Measurements from ENCODE around the gene RNPEPL1.
"Not testable (repeated sequence)": the region's sequence is repeated elsewhere in the genome, so short reads cannot be mapped to it uniquely, and the experiment has no call there.

The RNPEPL1 gene

DNA sequence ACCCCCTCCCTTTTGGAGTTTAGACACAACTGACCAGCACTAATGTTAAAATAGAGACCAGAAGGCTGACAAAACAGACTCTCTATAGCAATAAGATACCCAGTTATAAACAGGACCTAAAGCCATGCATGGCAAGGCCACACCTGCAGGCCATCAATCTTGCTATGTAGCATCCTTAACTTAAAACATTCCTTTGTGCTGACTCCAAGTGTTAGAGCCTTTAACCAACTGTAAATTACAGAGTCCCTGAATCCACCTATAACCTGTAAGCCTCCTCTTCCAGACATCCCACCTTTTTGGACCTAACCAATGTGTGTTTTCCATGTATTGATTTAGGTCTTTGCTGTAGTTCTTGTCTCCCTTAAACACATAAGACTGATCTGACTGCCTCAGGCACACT, 28.4 kb upstream of the RNPEPL1 start:
- no peak for DNase-seq

DNA sequence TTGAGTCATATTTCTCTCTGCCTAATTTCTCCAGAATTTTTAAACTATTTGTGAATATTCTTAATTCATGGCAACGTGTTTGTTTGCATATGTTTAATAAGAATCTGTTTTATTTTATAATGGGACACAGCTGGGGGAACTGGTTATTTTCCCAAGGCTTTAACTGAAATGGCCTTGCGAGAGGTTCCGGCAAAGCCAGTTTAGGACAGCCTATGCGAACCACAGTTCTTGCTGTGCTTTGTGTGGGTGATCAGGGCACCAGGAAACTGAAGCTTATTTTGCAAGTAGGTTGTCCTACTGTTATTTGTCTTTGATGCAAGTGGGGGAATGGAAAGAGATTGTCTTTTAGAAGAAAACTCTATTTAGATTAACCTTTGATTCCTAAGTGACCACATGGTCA, 17.0 kb upstream of the RNPEPL1 start:
- no peak for DNase-seq

DNA sequence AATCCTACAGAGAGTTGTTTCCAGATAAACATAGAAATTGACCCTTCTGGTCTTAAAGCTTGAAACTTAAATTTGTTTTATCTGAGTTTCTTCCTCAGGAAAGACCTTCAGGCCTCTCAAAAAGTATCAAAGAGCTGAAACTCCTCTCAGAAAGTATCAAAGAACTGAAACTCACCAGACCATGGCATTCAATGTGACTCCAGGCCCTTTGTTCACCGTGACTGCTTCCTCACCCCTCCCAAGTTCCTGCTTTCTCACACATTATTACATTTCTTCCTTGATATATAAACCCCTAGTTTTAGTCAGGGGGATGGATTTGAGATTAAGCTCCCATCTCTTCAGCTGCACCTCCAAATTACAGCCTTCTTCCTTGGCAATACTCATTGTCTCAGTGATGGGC, 16.5 kb upstream of the RNPEPL1 start:
- DNase-seq, result no peak

DNA sequence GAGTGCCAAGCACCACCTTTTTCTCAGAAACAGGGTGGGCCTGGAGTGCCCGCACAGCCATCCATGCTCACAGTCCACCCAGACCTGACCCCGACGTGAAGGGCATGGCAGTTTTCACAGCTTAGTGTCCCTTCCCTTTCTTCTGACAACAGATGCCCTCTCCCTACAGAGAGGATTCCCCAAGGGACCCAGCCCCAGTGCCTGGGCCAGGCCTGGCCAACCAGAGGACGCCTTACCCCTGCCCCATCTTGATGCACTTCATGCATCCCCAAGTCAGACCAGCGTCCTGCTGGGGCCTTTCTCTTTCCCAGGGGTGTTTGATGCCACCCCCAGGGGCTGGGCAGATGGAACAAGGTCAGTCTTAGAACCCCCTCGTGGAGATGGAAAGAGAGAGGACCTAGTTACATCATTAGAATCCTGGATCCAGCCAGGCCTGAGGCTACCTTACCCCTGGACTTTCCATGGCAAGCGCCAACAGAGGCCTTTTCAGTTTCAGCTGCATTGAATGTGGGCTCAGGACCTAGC, 14.3 kb upstream of the RNPEPL1 start:
- DNase-seq, result no peak

DNA sequence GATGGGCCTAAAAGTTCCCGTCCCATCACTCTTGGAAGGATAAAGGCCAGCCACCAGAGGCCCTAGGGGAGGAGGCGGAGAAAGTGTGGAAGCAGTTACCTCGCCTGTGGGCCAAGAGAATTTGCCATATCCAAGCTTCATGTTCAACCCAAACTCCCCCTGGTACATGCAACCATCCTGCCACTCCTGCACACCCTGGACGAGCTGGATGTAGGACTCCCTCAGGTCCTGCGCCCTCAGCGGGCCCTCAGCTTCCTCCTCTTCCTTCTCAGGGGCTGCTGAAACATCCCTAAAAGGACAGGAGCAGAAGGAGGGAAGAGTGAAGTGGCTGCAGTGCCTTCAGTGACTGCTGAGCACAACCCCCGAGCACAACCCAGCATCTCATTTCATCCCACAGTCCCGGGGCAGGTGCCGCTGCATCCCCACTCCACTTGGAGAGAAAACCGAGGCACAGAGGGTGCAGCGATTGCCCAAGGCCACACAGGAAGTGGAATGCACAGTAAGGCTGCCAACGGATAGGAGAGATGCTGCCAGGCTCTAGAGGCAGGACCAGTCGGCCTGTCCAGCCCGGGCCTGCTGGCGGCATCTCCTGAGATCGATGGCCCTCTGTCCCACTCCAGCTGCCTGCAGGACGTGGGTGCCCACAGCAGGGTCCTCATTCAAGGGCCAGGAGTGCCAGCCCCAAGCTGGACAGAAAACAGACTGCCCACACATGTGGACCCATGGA, 13.4 kb upstream of the RNPEPL1 start:
- no peak for DNase-seq

DNA sequence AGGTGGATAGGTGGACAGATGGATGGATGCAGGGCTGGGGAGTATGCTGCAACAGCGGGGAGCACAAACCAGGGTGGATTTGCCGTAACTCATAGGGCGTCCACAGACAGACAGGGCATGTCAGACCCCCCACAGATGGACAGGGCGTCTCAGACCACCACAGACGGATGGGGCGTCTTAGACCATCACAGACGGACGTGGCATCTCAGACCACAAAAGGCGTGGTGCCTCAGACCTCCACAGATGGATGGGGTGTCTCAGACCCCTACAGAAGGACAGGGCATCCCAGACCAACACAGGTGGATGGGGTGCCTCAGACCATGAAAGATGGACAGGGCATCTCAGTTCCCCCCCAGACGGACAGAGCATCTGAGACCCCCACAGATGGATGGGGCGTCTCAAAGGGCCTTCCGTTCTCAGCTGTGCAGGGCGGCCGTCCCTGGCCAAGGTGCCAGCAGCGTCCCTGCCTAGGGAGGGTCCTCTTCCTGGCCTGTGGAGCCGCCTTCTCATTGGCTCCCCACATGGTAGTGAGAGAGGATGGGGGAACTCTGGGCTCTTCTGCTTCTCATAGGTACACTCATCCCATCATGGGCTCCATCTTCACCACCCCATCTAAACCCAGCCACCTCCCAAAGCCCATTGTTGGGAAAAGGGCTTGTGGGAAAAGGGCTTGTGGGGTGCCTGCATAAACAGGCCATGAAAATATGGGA, 12.6 kb upstream of the RNPEPL1 start:
- no peak for DNase-seq

DNA sequence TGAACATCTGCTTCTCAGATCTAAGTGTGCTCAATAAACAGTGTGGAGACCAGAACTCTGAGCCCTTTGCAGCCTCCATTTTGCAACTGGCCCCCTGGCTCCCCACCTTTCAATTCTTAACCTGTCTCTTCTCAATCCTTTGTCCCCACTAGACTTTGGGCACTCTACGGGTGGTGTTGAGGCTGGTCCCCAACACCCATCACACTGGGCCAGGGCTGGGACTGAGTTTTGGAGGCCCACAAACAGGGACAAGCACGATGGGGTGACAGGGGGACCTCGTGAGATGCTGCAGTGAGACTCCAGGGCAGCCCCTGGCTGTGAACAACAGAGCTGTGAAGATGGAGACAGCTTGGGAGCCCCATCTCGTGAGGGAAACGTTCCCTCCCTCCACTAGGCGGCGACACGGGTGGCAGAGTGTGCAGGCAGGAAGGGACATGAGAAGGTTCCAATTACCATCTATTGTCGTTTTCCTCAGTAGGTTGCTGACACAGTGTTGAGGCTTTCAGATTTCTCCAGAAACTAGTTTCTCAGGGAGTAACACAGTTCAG, 11.7 kb upstream of the RNPEPL1 start:
- no peak for DNase-seq

DNA sequence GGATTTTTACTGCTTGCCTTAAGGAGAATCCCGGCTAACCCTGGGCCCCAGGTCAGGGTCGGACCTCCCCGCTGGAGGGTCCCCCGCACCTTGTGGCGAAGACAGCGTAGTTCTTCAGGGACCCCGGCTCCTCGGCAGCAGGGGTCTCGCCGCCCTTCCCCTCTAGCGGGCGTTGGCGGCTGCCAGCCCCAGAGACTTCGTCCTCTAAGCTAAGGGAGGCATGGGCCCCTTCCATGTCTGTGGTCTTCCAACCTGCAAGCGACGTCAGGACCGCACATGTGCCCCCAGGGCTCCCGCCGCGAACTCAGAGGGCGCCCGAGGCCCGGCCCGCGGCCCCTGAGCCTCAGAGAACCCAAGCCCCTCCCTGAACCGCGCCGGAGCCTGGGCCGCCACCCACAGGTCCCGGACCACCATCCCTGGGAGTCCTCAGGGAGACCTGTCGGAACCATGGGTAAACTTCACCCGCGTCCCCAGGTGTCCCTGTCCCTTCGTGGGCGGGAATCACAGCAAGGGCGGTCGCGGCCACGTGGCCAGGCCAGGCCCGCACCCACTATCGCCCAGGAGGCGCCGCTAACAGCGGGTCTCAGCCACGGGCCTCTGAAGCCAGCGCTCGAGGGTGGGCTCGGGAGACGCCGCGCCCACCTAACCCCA, 11.1 kb upstream of the RNPEPL1 start:
- no peak for DNase-seq

DNA sequence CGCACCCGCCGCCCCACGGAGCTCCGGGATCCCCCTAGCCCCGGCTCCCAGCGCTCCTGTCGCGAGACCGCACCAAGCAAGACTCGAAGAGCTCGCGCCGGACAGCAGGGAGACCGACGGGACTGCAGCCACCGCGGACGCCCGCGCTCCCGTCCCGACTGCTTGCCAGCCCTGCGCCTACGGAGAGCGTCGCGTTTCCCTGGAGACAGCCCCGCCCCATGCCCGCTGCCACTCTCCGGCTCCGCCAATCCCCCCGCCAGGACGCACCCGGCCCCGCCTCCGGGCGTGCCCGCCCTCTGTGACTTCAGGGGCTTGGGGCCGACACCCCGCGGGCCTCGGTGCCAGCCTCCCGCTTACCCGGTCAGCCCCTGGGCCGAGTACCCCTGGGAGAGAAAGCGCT, 10.5 kb upstream of the RNPEPL1 start, which contains the start of gene ANKMY1:
Gene ANKMY1, minus strand, starts transcription at position 181 of the 400 bp plus-strand sequence. CDS start 653 bp downstream, outside the sequence.
- no peak for DNase-seq

DNA sequence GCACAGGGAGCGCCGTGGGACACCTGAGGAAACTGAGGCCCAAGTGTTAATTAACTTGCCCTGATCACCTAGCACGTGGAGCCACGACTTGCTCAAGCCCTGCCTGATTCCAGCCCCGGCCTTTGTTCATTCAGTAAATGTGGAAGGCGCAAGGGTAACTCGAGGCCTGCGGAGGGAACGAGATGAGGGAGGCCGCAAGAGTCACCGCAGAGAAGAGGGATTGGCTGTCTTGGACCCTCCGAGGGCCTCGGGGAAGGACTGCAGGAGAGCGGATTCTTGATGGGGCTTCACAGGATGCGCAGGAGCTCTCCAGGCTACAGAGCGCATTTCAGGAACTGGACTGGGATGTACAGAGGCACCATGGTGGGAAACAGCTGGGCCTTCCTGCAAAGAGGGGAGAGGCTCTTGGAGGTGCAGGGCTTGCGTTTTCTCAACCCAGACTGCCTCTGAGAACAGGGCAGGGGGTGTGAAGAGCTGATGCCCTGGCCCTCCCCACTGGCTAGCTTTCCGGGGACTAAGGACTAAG, 10.0 kb upstream of the RNPEPL1 start:
- DNase-seq, result no peak

DNA sequence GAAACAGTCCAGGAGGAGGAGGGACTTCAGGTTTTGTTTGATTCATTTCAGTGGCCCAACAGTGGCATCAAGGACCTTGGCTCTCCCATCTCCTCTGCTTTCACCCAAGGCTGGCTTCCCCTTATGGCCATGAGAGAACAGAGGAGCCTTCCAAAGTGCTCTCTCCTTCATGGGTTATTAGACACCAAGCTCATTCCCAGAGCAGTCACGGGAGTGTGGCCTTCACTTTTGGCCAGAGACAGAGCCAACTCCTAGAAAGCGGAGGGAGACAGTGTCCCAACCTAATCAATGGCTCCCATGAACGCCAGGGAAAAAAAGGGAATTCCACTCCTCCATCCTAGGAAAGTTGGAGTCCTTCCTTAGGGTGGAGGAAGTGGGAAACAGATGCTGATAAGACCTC, 9.0 kb upstream of the RNPEPL1 start:
- DNase-seq, result no peak

DNA sequence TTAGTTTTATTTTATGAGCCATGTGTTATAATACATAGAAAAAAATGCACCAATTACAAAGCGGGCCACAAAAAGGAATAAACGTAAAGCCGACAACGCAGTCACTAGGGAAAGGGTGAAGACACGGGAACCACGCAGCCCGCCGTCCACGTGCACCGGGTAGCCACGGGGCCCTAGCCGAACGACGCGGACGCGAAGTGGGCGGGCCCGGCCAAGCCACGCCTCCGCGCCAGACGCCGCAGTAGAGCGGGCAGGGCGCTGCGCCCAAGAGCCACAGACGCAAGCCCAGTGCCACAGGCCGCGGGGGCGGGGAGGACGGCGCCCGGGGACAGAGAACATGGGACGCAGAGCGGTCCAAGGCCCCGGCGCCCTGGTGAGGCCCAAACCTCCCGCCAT, 8.2 kb upstream of the RNPEPL1 start, which contains the start of gene DUSP28:
Gene DUSP28, plus strand, starts transcription at position 274 of the 396 bp plus-strand sequence. CDS start 328 bp downstream, outside the sequence.
- DNase-seq, result peak; percentile 66

DNA sequence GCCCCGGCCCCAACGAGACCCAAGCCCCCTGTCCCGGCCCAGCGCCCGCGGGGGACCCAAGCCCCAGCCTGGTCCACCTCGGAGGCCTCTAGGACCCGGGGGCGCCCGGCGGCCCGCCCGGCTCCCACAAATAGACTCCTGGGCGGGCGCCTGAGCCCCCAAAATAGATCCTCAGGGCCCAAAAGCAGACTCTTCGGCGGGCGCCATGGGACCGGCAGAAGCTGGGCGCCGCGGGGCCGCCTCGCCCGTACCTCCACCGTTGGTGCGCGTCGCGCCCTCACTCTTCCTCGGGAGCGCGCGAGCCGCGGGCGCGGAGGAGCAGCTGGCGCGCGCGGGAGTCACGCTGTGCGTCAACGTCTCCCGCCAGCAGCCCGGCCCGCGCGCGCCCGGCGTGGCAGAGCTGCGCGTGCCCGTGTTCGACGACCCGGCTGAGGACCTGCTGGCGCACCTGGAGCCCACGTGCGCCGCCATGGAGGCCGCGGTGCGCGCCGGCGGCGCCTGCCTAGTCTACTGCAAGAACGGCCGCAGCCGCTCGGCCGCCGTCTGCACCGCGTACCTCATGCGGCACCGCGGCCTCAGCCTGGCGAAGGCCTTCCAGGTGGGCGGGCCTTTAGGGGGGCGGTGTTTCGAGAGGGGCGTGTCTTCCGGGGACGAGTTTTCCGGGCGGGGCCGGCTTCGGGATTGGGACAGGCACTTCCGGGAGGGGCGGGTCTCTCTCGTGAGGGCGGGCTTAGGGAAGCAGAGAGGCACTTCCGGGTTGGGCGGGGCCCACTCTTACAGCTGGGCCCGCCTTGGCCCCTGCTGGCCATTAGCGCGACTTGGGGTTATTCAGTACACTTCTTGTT, 7.6 kb upstream of the RNPEPL1 start:
- peak; percentile 91 for DNase-seq

DNA sequence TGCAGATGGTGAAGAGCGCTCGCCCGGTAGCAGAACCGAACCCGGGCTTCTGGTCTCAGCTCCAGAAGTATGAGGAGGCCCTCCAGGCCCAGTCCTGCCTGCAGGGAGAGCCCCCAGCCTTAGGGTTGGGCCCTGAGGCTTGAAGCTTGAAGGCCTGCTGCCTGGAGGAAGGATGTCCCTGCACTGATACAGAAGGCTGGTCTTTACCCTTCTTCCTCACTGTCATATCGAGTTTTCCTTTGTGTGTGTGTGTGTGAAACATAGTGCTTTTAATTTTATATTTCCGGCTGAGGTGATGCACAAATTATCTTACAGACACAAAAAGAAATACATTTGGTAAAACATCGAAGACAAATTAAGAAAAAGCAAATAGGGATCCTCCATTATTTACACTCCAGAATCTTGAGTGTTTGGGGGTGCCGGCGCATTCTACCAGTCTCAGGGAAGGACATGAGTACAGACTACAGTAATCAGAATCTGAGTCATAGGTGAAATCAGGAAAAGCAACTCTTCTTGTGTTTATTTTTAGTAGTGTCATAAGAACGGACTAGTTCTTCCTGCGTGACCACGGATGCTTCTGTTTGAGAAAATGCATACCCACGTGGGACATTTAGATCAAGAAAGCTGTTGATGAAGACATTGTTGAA, 6.8 kb upstream of the RNPEPL1 start:
- no peak for DNase-seq

DNA sequence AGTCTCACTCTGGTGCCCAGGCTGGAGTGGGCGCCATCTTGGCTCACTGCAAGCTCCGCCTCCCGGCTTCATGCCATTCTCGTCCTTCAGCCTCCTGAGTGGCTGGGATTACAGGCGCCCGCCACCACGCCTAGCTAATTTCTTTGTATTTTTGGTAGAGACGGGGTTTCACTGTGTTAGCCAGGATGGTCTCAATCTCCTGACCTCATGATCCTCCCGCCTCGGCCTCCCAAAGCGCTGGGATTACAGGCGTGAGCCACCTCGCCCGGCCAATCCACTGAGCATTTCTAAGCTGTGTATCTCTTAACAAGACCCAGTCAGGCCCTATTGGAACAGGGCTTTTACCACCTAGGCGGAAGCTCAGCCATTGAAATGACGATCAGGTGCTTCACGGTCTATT, 5.1 kb upstream of the RNPEPL1 start:
- DNase-seq, result not testable (repeated sequence)

DNA sequence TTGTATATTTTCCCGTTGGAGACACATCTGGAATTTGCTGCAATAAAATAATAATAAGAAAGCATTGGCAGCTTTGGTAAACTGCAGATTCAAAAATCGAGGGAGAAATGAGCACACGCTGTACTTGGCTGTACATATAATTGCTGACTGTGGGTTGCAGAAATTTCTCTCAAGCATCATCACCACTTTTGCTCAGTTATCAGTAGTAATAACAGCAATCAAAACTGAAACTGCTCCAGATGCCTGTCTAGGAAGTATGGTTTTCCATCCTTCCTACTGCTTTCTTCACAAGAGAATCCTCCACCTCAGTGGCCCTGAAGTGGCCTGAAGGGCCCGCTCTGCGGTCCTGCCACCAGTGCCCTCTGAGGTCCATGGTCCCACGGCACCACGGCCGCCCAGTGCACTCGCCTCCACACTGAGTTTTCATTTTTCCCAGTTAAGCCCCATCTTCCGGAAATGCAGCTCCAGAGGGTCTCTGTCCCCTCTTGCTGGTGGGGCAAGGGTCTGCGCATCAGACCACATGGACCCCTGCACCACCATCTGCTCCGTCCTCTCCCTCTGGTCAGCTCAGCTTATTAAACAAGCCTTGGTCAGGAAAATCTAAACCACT, 4.2 kb upstream of the RNPEPL1 start:
- no peak for DNase-seq

DNA sequence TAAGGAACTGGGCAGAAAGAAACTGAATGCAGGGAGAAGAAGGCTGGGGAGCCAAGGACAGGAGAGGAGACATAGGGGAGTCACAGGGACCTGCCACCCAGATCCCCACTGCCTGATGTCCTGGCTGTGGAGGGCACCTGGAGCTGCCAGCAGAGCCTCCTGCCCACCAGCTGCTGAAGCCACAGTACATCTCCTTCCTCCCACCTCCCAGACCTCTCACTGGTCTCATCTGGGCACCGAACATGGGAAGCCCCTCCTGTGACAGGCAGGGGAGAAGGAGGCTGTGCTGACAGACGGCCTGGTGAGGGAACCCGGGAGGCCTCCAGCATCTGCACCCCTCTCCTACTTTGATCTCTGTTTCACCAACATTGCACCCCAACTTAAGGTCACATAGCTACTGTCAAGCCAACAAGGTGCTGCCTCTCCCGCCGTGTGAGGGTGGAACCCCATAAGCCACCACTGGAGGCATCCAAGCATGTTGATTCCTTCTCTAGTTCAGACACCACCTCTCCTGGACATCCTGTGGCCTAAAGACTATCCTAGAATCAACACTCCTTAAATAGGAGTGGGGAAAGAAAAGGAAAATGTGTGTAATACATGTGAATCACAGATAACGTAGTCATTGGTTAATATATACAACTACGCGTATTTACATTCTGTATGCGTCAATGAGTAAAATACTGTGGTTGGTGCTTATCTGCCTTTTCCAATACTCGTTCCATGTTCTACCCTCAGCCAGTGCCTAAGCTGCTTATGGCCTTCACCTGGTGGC, 3.5 kb upstream of the RNPEPL1 start:
- no peak for DNase-seq

DNA sequence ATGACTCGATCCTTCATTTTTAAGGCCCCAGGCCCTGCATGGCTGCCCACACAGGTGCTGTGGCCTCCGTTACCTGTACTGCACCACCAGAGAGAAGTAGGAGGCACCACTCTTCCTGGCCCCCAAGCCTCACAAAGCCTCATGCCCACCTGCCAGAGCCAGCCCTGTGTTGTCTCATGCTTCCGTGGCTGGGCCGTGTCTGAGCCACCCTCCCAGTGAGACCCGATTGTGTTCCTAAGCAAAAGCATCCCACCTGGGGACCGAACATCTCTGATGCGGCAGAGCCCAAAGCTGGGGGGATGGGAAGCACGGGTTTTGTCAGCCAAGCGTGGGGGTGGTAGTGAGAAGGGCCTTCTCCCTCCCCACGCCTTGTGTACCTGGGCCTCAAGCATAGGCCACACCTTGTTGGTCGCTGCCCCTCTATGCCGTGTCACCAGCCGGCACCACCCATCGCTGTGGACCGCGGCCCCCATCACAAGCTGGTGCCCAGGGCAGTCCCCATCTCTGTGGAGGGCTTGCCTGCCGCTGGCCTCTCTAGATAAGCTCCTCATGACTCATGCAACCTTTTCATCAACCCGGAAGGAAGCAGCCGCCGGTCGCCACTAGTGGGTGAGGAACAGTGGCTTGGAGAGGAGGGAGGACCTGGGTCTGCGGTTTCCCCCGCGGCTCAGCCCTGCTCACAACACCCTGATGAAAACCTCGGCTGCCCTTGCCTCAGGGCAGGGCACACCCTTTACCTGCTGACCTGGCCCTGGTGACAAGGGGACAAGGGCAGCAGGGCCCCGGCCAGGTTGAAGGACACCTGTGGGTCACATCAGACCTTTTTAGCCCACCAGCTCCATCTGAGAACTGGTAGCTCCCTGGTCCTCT, 2.7 kb upstream of the RNPEPL1 start:
- DNase-seq, result no peak
